Endodermal cell (in vitro differentiated cells): ENCODE data around the gene LZTR1. TPM values are rescaled to one million over a fixed set of nuclear protein-coding genes. Genes with fewer than 3 reads are reported as not detected.
A peak's percentile ranks its signal among the peaks of the same experiment; 100 is the strongest.

Experiments used
- DNase-seq: peaks from one replicate; pipeline ENCODE4 v3.0.0-alpha.2; 2017
- H3K27ac ChIP-seq: 2 replicates; pipeline ENCODE4 v1.5.1; 2013; ENCODE audit warnings: mild to moderate bottlenecking, low read depth, low read length, moderate library complexity
- H3K27me3 ChIP-seq: 2 replicates; pipeline ENCODE4 v1.6.1; 2013; ENCODE audit warnings: mild to moderate bottlenecking, low read length, moderate library complexity; ENCODE audit not compliant: insufficient read depth, control insufficient read depth, poor library complexity, severe bottlenecking
- H3K36me3 ChIP-seq: 2 replicates; pipeline ENCODE4 v1.7.0; 2013; ENCODE audit warnings: mild to moderate bottlenecking, low read length, moderate library complexity; ENCODE audit not compliant: control insufficient read depth, insufficient read depth
- H3K4me1 ChIP-seq: one replicate; pipeline ENCODE4 v1.7.0; 2013; ENCODE audit warnings: low read length; ENCODE audit not compliant: control insufficient read depth, insufficient read depth
- H3K4me3 ChIP-seq: 2 replicates; pipeline ENCODE4 v1.5.1; 2013; ENCODE audit warnings: mild to moderate bottlenecking, low read length, moderate library complexity
- H3K9ac ChIP-seq: 2 replicates; pipeline ENCODE4 v1.6.1; 2013; ENCODE audit warnings: mild to moderate bottlenecking, low read length, moderate library complexity; ENCODE audit not compliant: poor library complexity, severe bottlenecking; ENCODE audit errors: extremely low read depth
- H3K9me3 ChIP-seq: 2 replicates; pipeline ENCODE4 v1.6.1; 2013; ENCODE audit warnings: mild to moderate bottlenecking, low read length, moderate library complexity; ENCODE audit not compliant: control insufficient read depth
- H3K27ac Mint-ChIP-seq: 2 replicates; pipeline ENCODE4 v1.8.0; 2020; ENCODE audit warnings: mixed read lengths
- H3K27me3 Mint-ChIP-seq: 2 replicates; pipeline ENCODE4 v1.8.0; 2021; ENCODE audit warnings: mild to moderate bottlenecking, mixed read lengths; ENCODE audit not compliant: insufficient read depth
- H3K36me3 Mint-ChIP-seq: 2 replicates; pipeline ENCODE4 v1.8.0; 2020; ENCODE audit warnings: low read depth, mixed read lengths
- H3K4me1 Mint-ChIP-seq: 2 replicates; pipeline ENCODE4 v1.8.0; 2020; ENCODE audit warnings: mixed read lengths
- H3K4me3 Mint-ChIP-seq: 2 replicates; pipeline ENCODE4 v1.8.0; 2020; ENCODE audit warnings: mild to moderate bottlenecking, moderate library complexity, mixed read lengths
- H3K9me3 Mint-ChIP-seq: 2 replicates; pipeline ENCODE4 v1.8.0; 2020; ENCODE audit warnings: mild to moderate bottlenecking, mixed read lengths
- WGBS, 2 experiments: methylation state at CpG; one replicate each; pipeline versions ENCODE4 v1.1.5 to v1.1.7; 2013; ENCODE audit warnings: missing lambda C conversion rate in 2 of 2, mixed read lengths in 1 of 2; ENCODE audit not compliant: insufficient coverage in 1 of 2, insufficient read length in 1 of 2; 5-methylcytosine and 5-hydroxymethylcytosine counted together
- total RNA-seq, 2 donors: library from RNA; stranded (reverse); fragmentation: NEBNext Ultra II Directional in 1 of 2; extraction: Animal tissue kit (Norgen Biotek cat#: 25700) in 1 of 2; gene quantifications; 2 replicates in 1 of 2; 3 replicates in 1 of 2; pipeline ENCODE4 v1.2.1, GENCODE V29; 2021
- TF ChIP-seq, protein P1 (sequence below): fragments of 200-600 bp; sonication (generic); conservative IDR thresholded peaks from 2 replicates; pipeline ENCODE4 v1.5.0; 2021; ENCODE audit warnings: antibody characterized with exemption, mild to moderate bottlenecking

Gene LZTR1
- total RNA-seq, 2 donors from 2014 or later: 56.5 to 73.2 TPM

DNA sequence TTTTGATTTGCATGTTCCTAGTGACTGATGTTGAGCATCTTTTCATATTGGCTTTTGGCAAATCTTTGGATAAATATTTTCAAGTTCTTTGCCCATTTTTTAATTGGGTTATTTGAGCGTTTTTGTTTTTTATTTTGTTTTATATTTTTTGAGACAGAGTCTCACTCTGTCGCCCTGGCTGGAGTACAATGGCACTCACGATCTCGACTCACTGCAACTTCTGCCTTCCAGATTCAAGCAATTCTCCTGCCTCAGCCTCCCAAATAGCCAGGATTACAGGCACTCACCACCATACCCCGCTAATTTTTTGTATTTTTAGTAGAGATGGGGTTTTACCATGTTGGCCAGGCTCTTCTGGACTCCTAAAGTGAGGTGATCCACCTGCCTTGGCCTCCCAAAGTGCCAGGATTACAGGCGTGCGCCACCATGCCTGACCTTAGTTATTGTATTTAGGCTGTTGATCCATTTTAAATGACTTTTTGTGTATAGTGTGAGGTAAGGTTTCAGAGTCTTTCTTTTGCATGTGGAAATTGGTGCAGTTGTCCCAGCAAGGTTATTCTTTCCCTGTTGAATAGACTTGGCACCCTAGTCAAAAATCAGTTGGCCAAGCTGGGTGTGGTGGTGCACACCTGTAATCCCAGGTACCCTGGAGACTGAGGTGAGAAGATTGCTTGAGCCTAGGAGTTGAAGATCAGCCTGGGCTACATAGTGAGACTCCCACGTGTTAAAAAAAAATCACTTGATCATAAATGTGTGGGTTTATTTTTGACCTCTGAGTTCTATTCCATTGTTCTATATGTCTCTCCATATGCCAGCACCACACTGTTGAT, 38.8 kb upstream of the LZTR1 start:
- peaks cover under 1% of the 10 kb centered on the region for H3K4me1 Mint-ChIP-seq
- no peaks in the 10 kb centered on the region for H3K27me3 Mint-ChIP-seq
- no peaks in the 10 kb centered on the region for H3K9me3 ChIP-seq
- no peak overlapping the region for H3K27ac ChIP-seq
- no peak overlapping the region for H3K4me3 ChIP-seq
- TF ChIP-seq, protein P1, sequence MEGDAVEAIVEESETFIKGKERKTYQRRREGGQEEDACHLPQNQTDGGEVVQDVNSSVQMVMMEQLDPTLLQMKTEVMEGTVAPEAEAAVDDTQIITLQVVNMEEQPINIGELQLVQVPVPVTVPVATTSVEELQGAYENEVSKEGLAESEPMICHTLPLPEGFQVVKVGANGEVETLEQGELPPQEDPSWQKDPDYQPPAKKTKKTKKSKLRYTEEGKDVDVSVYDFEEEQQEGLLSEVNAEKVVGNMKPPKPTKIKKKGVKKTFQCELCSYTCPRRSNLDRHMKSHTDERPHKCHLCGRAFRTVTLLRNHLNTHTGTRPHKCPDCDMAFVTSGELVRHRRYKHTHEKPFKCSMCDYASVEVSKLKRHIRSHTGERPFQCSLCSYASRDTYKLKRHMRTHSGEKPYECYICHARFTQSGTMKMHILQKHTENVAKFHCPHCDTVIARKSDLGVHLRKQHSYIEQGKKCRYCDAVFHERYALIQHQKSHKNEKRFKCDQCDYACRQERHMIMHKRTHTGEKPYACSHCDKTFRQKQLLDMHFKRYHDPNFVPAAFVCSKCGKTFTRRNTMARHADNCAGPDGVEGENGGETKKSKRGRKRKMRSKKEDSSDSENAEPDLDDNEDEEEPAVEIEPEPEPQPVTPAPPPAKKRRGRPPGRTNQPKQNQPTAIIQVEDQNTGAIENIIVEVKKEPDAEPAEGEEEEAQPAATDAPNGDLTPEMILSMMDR: no peak
- no peaks in the 10 kb centered on the region for H3K9me3 Mint-ChIP-seq
- no peaks in the 10 kb centered on the region for H3K4me1 ChIP-seq
- no peak overlapping the region for H3K4me3 Mint-ChIP-seq
- DNase-seq: no peak
- H3K9ac ChIP-seq: no peak overlapping the region
- H3K27ac Mint-ChIP-seq: no peak overlapping the region
- H3K36me3 ChIP-seq: peaks cover 42% of the 10 kb centered on the region
- peaks cover 27% of the 10 kb centered on the region for H3K36me3 Mint-ChIP-seq
- 93% methylated on average over 8 of the region's 8 CpGs; no CpG with 5 or more reads in 1 of the 2 experiments for WGBS, 2 experiments
- H3K27me3 ChIP-seq: no peaks in the 10 kb centered on the region

DNA sequence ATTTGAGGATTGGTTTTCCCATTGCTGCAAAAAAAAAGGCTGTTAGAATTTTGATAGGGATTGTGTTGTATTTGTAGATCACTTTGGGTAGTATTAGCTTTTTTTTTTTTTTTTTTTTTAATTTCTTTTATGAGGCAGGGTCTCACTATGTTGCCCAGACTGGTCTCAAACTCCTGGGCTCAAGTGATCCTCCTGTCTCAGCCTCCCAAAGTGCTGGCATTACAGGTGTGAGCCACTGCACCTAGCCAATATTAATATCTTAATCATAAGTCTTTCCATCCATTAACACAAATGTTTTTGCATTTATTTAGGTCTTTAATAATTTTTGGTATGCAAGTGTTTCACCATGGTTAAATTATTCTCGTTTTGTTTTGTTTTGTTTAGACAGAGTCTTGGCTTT, 38.1 kb upstream of the LZTR1 start:
- 95 to 100% methylated on average over 1 of the region's 1 CpG for WGBS, 2 experiments
- TF ChIP-seq, protein P1: no peak
- Mint-ChIP-seq H3K4me1 (no peaks in the 10 kb centered on the region), H3K27ac (no peak overlapping the region), H3K9me3 (no peaks in the 10 kb centered on the region), H3K4me3 (no peak overlapping the region), H3K27me3 (no peaks in the 10 kb centered on the region), H3K36me3 (peaks cover 22% of the 10 kb centered on the region)
- no peak for DNase-seq
- no peak overlapping the region for H3K9ac ChIP-seq
- H3K27ac ChIP-seq: no peak overlapping the region
- peaks cover 38% of the 10 kb centered on the region for H3K36me3 ChIP-seq
- H3K4me1 ChIP-seq: no peaks in the 10 kb centered on the region
- H3K27me3 ChIP-seq: no peaks in the 10 kb centered on the region
- no peak overlapping the region for H3K4me3 ChIP-seq
- no peaks in the 10 kb centered on the region for H3K9me3 ChIP-seq

DNA sequence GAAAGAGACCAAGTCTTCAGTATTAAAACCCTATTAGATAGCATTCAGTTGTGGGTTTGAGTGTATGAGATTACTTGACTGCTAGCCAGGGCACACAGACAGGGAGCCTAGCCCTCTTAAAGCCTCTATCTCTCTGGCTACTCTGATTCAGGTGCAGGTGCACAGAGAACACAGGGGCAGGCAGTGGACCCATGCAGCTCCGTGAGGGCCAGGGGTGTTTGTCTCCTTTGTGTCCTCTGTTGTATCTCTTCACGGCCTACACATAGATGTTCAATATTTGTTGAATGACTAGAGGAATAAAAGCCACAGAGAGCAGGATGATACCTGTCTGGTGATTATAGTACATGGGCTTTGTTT, 36.5 kb upstream of the LZTR1 start:
- no peak overlapping the region for H3K9ac ChIP-seq
- H3K27ac ChIP-seq: no peak overlapping the region
- no peaks in the 10 kb centered on the region for H3K9me3 ChIP-seq
- no peak for DNase-seq
- H3K9me3 Mint-ChIP-seq: no peaks in the 10 kb centered on the region
- peaks cover 52% of the 10 kb centered on the region for H3K36me3 ChIP-seq
- no peak overlapping the region for H3K4me3 Mint-ChIP-seq
- peaks cover 2% of the 10 kb centered on the region for H3K4me1 Mint-ChIP-seq
- no peaks in the 10 kb centered on the region for H3K27me3 Mint-ChIP-seq
- no peaks in the 10 kb centered on the region for H3K27me3 ChIP-seq
- H3K4me3 ChIP-seq: no peak overlapping the region
- H3K4me1 ChIP-seq: peaks cover 4% of the 10 kb centered on the region
- peak overlapping the region; percentile 20 for H3K27ac Mint-ChIP-seq
- WGBS, 2 experiments: 90 to 97% methylated on average over 2 of the region's 2 CpGs
- TF ChIP-seq, protein P1: no peak
- H3K36me3 Mint-ChIP-seq: peaks cover 30% of the 10 kb centered on the region
